NT2/D1 (cell line): ENCODE data around the gene POU6F2.

ENCODE experiments used
- DNase-seq: peaks from one replicate; pipeline ENCODE4 v3.0.0-alpha.2; 2011; ENCODE audit warnings: low read depth, low spot score
- H3K27me3 ChIP-seq: 2 replicates; pipeline ENCODE4 v1.6.0; 2011; ENCODE audit warnings: mild to moderate bottlenecking; ENCODE audit not compliant: insufficient read length, insufficient read depth
- H3K36me3 ChIP-seq: 2 replicates; pipeline ENCODE4 v1.6.1; 2011; ENCODE audit warnings: mild to moderate bottlenecking, low read length, mixed read lengths; ENCODE audit not compliant: insufficient read depth, insufficient read length
- H3K4me1 ChIP-seq: 2 replicates; pipeline ENCODE4 v1.5.1; 2011; ENCODE audit not compliant: insufficient read depth, insufficient read length
- H3K4me3 ChIP-seq: 2 replicates; pipeline ENCODE4 v1.5.1; 2011; ENCODE audit warnings: low read depth; ENCODE audit not compliant: insufficient read length
- H3K9ac ChIP-seq: 2 replicates; pipeline ENCODE4 v1.6.0; 2011; ENCODE audit warnings: low read depth; ENCODE audit not compliant: insufficient read length
- H3K9me3 ChIP-seq: 2 replicates; pipeline ENCODE4 v1.5.1; 2011; ENCODE audit warnings: mild to moderate bottlenecking, low read length; ENCODE audit not compliant: insufficient read depth
- SUZ12 ChIP-seq: IDR thresholded peaks from 2 replicates; pipeline ENCODE4 v1.6.1; 2011; ENCODE audit not compliant: insufficient read length, insufficient read depth; ENCODE audit errors: extremely low read depth
- YY1 ChIP-seq: IDR thresholded peaks from 2 replicates; pipeline ENCODE4 v1.6.1; 2011; ENCODE audit not compliant: insufficient read length, insufficient read depth
- ZNF274 ChIP-seq: IDR thresholded peaks from 2 replicates; pipeline ENCODE4 v1.6.1; 2011; ENCODE audit warnings: mild to moderate bottlenecking, low read depth, low read length

POU6F2 gene

DNA sequence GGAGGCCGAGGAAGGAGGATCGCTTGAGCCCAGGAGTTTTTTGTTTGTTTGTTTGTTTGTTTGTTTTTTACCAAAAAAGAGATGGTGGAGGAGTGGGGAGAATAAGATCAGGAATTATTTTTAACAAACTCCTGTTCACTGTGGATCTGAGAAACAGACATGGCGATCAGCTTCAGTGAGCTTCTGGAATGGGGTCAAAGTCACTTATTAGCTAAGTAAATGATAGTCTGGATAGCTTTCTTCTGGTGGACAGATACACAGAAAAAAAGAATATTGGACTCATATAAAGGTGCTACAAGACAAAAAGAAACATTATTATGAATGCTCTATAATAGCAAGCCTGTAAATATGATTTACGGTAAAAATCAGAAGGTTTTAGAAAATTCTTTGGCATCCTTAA is 85.1 kb downstream of the POU6F2 start:
- Histone ChIP-seq H3K4me3 (no peak overlapping the region), H3K4me1 (no peaks in the 10 kb centered on the region), H3K36me3 (no peaks in the 10 kb centered on the region), H3K9me3 (no peaks in the 10 kb centered on the region), H3K27me3 (no peaks in the 10 kb centered on the region), H3K9ac (no peak overlapping the region)
- TF ChIP-seq YY1, result no peak
- TF ChIP-seq ZNF274, result no peak
- no peak for TF ChIP-seq SUZ12
- DNase-seq, result no peak

- Histone ChIP-seq H3K4me1 (no peaks in the 10 kb centered on the region), H3K9ac (no peak overlapping the region), H3K4me3 (no peak overlapping the region), H3K27me3 (no peaks in the 10 kb centered on the region), H3K9me3 (no peaks in the 10 kb centered on the region), H3K36me3 (no peaks in the 10 kb centered on the region)
- TF ChIP-seq ZNF274, result no peak
- no peak for TF ChIP-seq YY1
- TF ChIP-seq SUZ12, result no peak
- DNase-seq, result peak; percentile 70
Observed at GRCh38 chr7:39069031-39069430, 91.3 kb downstream of the POU6F2 start.

GRCh38 chr7:39069896-39070881 is 92.5 kb downstream of the POU6F2 start:
- DNase-seq, result no peak
- Histone ChIP-seq H3K36me3 (no peaks in the 10 kb centered on the region), H3K4me3 (no peak overlapping the region), H3K9ac (no peak overlapping the region), H3K9me3 (no peaks in the 10 kb centered on the region), H3K4me1 (no peaks in the 10 kb centered on the region), H3K27me3 (no peaks in the 10 kb centered on the region)
- no peak for TF ChIP-seq ZNF274
- TF ChIP-seq YY1, result no peak
- no peak for TF ChIP-seq SUZ12

- Histone ChIP-seq H3K4me3 (no peak overlapping the region), H3K9ac (no peak overlapping the region), H3K27me3 (no peaks in the 10 kb centered on the region), H3K9me3 (no peaks in the 10 kb centered on the region), H3K4me1 (no peaks in the 10 kb centered on the region), H3K36me3 (no peaks in the 10 kb centered on the region)
- no peak for DNase-seq
- TF ChIP-seq YY1 (no peak), SUZ12 (no peak), ZNF274 (no peak)
Observed at GRCh38 chr7:39071116-39071515, 93.4 kb downstream of the POU6F2 start.

GRCh38 chr7:39073432-39073831 is 95.7 kb downstream of the POU6F2 start:
- H3K27me3 ChIP-seq, result no peaks in the 10 kb centered on the region
- TF ChIP-seq YY1 (no peak), SUZ12 (no peak), ZNF274 (no peak)
- H3K4me3 ChIP-seq, result no peak overlapping the region
- H3K9me3 ChIP-seq, result no peaks in the 10 kb centered on the region
- DNase-seq, result no peak
- no peaks in the 10 kb centered on the region for H3K4me1 ChIP-seq
- no peaks in the 10 kb centered on the region for H3K36me3 ChIP-seq
- H3K9ac ChIP-seq, result no peak overlapping the region

DNA sequence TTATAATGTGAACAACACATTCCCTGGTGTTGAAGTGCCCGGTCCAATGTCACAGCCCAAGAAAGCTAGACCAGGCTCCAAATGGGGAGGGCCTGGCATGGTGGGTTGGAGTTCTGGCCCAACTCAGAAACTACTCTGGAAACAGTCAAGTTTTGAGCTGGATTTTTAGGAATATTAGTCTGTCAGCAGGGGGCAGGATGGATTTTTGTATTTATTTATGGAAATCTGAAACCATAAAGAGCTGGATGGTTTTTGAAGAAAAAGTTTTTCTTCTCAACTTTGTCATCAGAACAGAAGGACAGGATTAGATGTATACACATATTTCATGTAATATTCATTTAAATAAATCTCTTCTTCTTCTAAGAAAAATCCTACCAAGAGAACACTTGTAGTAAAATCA is 97.5 kb downstream of the POU6F2 start:
- DNase-seq, result no peak
- no peak for TF ChIP-seq YY1
- TF ChIP-seq ZNF274, result no peak
- TF ChIP-seq SUZ12, result no peak
- Histone ChIP-seq H3K9me3 (no peaks in the 10 kb centered on the region), H3K27me3 (no peaks in the 10 kb centered on the region), H3K9ac (no peak overlapping the region), H3K36me3 (no peaks in the 10 kb centered on the region), H3K4me1 (no peaks in the 10 kb centered on the region), H3K4me3 (no peak overlapping the region)

DNA sequence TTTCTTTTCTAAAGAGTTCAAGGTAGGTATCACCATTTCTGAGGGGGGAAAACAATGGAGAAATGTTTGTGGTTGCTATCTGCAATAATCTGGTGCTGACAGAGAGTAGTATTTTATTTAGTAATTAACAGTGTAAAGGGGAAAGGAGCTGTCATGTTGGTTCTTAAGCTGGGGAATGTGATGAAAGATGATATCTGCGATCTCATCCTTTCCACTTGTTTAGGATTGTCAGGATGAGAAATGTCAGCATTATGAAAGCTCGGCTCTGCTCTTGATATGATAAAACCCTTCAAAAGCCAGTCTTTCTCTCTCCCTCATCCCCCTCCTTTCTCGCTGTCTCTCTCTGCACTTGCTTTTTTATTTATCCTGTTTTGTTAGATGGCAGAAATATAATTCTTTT is 106.1 kb downstream of the POU6F2 start:
- Histone ChIP-seq H3K4me3 (no peak overlapping the region), H3K4me1 (no peaks in the 10 kb centered on the region), H3K36me3 (no peaks in the 10 kb centered on the region), H3K9ac (no peak overlapping the region), H3K9me3 (no peaks in the 10 kb centered on the region), H3K27me3 (no peaks in the 10 kb centered on the region)
- TF ChIP-seq ZNF274 (no peak), SUZ12 (no peak), YY1 (no peak)
- no peak for DNase-seq
